HG03025 (cell line): ENCODE measurements around the gene ARAP2.

ENCODE experiments used
- ATAC-seq: cut with Tn5 transposase; IDR thresholded peaks from one replicate; pipeline ENCODE4 v1.9.1; 2021; ENCODE audit warnings: mild to moderate bottlenecking, moderate library complexity; ENCODE audit not compliant: unreplicated experiment, low FRiP score

Gene ARAP2, protein sequence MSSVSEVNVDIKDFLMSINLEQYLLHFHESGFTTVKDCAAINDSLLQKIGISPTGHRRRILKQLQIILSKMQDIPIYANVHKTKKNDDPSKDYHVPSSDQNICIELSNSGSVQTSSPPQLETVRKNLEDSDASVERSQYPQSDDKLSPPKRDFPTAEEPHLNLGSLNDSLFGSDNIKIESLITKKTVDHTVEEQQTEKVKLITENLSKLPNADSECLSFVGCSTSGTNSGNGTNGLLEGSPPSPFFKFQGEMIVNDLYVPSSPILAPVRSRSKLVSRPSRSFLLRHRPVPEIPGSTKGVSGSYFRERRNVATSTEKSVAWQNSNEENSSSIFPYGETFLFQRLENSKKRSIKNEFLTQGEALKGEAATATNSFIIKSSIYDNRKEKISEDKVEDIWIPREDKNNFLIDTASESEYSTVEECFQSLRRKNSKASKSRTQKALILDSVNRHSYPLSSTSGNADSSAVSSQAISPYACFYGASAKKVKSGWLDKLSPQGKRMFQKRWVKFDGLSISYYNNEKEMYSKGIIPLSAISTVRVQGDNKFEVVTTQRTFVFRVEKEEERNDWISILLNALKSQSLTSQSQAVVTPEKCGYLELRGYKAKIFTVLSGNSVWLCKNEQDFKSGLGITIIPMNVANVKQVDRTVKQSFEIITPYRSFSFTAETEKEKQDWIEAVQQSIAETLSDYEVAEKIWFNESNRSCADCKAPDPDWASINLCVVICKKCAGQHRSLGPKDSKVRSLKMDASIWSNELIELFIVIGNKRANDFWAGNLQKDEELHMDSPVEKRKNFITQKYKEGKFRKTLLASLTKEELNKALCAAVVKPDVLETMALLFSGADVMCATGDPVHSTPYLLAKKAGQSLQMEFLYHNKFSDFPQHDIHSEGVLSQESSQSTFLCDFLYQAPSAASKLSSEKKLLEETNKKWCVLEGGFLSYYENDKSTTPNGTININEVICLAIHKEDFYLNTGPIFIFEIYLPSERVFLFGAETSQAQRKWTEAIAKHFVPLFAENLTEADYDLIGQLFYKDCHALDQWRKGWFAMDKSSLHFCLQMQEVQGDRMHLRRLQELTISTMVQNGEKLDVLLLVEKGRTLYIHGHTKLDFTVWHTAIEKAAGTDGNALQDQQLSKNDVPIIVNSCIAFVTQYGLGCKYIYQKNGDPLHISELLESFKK (N-terminal part only)

DNA sequence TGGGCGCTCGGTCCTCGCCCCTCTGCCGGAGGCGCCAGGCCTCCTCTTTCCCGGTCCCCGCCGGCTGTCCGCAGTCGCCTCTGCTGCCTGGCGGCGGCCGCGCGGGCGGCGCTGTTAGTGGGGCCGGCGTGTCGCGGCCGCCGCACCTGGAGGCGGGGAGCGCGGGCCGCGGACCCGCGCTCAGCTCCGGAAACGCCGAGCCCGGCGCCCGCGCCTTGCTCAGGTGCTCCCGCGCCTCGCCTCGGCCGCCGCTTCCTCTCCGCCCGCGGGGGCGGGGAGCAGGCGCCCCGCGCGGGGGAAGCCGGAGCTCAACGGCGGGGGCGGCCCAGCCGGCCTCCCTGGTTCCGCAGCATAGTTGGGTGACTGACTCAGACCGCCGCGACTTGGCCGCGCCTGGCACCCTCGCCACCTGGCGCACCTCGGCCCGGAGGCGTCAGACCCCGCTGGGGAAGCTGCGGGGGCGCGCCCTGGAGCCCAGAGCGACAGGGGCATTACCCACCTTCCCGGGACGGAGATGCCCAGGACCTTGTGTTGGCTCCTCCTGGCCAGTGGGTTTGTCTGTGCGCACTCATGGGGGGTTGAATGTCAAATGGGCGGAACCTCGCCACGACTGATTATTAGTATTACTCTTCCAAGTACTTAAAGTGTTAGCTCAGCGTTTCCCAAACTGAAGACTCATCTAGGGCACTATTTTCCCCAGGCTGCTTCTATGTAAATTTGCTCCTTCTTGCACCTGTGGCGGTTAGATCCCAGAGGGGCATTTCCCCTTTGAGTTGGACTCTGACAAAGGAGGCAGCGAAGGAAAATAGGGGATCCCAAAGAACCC is at the start of gene ARAP2:
Gene ARAP2 (minus strand): TSS at position 258 of the 826 bp plus-strand sequence. CDS start 15,028 bp downstream, outside the sequence.
- ATAC-seq, result peak; percentile 57

DNA sequence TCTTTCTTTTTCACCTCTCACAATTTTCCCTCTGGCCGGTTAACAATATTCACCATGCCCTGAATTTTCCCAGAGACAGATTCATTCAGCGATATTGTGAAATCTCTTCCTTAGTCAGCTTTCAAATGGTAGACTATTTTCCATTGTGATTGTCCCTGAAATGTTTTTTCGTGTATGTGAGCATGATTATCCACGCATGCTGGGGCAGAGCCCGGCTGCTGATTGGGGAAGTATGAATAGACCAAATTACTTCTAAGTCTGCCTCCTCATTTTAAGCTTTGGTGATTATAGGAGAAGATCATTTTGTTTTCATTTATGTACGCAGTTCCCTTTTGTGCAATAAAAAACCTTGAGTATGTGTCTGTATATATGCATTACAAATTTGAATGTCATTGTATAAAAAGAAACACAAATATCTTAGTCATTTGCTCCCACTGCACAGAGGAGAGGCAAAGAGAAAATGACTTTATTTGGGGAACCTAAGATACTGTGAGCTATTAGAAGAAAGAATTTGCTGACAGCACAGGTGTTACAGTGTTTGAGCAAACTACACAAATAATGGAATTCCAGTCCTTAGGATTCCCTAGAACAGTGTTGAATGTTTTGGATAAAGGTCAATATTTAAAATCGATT is 48.4 kb upstream of the ARAP2 start:
- ATAC-seq, result no peak

DNA sequence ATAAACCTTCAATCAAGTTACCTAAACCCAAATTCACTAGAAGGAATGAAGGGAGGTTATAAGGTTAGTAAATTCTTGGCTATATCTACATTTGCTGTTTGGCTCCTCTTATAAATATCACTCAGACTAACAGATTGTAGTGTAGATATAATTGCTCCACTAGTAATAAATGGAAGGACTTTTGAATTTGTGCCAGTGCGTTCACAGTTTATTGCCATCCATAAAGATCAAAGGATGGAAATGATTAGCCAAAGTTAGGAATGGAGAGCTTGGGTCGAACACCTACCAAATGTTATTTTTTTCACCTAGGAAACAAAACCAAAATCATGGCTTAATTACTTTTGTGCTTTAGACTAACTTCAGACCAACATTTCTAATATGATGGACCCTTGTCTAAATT is 46.3 kb upstream of the ARAP2 start:
- no peak for ATAC-seq

DNA sequence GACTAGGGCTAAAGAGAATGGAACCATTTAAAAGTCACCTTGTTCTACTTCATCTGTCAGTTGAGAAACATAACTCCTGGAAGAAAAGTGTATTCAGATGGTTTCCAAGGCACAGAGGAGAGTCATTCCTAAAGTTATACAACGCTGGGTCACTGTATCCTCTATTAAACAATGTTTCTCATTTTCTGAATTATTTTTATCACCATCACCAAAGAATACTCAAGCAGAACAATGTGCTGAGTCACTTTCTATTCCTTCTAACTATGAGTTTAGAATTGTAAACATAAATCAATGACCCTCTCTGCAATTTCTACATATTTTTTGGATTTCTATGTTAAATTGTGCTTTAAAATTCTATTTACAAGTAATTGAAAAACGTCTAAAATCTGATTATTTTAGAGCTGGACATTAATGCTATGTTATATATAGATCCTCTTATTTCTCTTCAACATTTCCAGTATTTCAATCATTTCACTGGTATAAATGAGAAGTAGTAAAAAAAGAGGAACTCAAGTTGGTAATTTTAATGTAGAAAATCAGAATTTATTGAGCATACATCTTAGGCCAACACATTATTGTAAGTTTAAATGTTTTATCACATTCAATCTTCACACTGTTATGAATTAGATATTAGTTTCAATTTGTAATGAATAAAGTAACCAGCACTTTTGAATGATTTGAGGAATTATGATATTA is 44.6 kb upstream of the ARAP2 start:
- ATAC-seq, result no peak

DNA sequence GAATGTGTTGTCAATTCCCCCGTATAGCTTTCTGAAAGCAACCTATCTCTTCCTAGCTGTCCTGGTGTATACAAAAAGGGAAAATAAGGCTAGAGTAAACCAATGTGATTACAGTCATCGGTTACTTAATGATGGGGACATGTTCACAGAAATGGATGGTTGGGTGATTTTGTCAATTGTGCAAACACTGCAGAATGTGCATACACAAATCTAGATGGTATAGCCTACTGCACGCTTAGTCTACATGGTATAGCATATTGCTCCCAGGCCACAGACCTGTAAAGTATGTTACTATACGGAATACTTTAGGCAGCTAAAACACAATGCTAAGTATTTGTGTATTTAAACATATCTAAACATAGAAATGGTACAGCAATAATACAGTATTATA is 42.2 kb upstream of the ARAP2 start:
- no peak for ATAC-seq

DNA sequence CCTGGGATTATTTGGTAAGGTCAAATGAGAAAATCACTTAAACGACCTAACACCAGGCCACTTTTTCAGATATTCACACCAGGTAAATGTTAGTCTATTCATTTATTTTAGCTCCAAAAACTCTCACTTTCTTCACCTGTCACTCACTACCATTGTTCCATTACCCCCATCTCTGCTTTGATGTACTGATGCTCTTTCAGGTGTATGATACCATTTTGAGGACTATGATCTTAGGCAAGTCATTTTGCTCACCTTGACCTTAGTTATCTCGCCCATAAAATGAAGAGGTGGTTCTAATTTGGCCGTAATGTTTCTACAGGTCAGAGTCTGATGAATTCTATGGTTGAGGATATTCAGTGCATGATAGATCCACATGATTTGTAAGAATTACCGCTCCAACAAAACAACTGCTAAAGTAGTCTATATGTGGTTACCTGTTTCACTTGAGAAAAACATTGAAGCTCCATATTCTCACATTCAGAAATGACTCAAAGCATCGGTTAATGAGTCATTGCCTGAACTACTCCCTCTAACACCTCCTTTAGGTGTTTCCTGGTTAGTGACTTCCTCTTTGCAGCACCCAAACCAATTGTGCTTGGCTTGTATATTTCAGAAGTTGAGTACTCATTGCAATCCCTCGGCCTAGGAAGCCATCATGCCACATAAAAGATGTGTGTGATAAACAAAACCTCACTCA is 41.6 kb upstream of the ARAP2 start:
- peak; percentile 98 for ATAC-seq

DNA sequence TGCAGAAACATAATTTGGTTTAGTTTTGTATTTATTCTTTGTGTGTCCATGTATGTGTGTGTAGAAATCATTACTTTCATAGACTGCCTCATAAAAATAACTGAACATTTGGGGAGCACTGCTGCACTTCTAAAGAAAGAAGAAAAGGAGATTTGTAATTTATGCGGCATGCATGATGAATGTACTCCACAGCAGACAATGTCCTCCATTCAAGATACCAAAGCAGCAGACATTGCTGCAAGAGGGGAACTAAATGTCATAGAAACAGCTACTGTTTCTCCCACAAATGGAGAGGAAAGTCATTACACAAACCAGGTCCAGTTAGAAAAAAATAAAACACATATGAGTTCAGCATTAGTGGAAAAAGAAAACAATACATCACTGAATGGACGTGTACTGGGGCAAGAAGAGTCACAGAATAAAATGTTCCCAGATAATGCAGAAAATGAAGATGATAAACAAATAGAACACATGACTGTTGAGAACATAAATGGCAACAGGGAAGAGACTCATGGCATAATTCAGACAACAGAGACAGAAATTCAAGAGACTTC is 39.7 kb upstream of the ARAP2 start:
- no peak for ATAC-seq

DNA sequence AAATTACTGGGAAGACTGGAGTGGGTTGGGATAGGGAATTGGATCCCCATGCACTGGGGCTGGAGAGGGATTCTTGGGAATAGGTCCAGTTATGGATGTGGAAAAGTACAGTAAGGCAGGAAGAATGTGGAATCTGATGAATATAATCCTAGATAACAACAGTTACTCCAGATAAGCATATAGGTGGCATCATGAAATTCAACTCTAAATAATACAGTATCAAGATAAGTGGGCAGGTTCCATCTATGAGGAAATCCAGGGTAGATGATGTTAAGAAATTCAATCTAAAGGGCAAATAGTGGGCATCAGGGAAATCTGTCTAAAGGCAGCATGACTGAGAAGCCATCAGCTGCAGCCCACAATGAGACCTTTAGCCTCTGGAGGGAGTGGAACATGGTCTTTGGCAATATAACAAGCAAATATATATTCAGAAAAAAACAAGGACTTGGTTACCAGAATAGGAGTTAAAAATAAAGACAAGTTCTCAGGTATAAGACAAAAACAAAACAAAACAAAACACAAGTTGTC is 38.3 kb upstream of the ARAP2 start:
- ATAC-seq, result no peak

DNA sequence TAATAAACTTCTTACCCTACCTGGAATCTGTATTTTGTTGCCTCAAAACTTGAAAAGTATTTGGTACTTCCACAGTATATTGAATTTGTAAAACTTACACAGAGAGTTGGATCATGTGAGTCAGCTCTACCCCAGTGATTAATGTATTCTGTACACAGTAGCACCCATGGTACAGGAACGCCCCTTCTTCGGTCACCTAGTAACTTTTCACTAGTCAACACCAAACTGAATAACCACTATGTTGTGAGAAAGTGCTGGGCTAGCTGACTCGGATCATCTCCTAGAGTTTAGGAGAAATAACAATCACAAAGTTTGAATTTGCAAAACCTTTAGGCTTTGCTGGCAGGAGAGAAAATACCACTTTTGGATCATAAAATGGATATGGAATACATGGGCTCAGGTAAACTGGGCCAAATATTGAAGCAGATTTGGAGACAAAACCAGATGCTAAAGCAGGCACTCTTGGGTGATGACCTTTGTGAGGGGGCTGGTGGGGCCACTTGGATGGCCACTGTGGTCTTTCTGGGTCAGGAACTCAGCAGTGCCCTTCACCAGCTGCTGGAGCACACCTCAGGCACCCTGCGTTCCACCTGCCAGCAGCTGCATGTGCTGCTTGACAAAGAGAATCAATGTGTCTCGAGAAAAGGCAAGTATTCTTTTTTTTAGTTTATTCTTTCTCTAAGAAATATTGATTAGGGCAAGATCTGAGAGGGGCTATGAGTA is 37.2 kb upstream of the ARAP2 start, which contains the start of gene DTHD1:
Gene DTHD1 (plus strand): TSS at position 233 of the 723 bp plus-strand sequence. CDS start 143 bp downstream, at position 376.
- ATAC-seq, result no peak

DNA sequence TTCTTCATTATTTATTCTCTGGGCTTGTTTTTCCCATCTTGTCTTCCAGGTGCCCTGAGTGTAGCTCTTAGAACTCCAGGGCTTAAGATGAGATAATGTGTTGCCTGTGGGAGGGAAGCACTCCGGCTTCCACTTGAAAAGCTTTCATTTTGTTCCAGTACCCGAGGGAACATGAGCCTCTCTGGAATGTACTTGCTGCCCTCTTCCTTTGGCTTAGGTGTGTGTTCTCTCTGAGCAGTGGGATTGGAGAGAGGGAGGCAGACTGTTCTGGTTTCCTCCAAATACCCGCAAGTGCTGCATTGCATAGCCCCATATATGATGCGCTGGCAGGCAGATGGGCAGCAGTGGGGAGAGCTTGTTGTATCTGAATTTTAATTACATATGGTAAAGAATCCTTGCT is 36.2 kb upstream of the ARAP2 start:
- ATAC-seq, result no peak

DNA sequence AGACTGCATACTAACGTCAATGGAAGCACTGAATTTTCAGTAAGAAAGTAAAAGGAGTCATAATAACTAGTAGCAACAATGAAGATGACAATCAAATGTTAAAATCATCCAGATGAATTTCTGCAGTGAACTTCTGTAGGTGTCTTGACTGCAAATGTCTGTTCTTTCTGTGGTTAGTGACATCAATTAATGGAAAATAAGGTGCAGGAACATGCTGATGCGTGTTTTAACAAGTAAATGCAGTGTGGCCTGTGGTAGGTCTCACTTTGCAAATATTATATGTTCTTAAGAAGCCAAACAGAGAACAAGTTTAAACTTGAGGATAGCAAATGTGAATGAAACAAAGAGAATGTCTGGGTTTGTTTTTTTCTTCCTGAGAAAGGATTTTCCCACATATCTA is 34.5 kb upstream of the ARAP2 start:
- ATAC-seq, result no peak

DNA sequence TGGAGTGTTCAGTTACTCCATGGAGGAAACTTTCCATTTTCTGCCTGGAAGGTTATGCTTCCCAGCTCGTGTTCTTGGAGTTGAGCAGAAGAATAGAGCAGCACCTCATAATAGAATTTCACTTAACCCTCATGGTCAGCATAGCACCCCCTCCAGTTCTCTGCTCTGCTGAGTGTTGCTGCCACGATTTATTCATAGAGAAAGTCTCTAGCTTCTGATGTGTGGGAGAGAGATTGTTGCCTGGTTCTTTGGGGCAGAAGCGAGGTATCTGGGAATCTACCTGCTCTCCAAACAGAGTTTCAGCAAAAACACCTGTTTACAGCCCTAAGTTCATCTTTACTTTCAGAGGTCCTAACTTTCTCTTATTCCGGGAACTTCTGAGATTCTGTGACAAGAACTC is 33.2 kb upstream of the ARAP2 start:
- no peak for ATAC-seq

DNA sequence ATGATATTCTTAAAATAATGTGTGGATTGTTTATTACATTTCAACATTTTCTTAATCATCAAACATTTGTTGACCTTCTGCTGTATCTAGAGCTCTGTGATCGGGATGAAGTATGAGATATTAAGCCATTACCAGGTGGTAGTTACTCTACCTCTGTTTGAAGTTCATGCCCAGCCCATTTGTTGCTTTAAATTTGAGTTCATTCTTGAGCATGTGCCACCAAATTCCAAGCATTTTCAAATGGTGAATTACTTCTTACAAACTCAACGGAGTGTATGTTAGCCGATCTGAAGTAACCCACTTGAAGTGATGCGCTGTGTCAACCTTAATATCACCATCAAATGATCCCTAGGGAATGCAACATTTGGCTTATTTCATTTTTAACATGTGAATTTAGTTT is 29.8 kb upstream of the ARAP2 start:
- ATAC-seq, result no peak

DNA sequence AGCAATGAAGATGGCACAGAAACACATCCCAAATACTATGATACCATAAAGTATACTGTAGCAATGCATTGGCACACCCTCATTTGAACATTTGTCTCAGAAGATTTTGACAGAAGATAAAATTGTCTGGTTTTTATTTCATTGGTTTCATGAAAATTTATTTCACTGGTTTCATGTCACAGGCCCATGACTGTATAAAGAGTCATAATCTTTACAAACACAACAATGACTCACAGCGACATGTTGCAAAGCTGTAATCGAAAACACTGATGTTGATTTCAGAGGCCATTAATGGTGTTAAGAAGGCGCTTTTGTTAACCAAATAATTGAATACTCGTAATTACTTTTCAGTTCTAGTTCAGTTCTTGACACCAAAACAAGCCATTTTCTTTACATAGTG is 29.0 kb upstream of the ARAP2 start:
- ATAC-seq, result no peak

DNA sequence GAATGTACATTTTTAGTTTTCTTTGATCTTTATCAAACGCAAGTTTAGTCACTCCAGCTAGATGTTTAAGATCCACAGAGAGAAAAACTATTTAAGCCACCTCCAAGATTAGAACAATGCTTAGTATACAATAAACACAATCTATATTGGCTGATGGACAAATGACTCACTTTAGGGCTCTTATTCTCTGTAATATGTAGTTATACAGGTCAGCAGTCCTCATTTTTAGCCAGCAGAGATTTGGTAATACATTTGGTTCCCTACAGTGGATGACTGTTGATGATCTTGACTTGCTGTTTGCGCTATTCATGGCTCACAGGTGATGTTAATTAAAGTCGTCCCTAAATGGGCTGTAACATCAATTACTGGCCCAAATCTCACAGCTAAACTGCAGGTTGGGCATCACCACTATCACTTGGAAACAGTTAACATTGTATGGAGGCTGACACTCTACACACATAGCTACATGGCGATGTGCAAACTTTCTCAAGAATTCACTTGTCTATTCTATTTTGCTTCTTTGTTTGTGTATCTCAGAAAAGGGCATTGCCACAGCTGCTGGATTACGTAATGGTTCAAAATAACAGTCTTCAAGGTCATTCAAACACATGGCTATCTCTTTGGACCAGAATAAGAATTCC is 25.3 kb upstream of the ARAP2 start:
- ATAC-seq, result no peak

DNA sequence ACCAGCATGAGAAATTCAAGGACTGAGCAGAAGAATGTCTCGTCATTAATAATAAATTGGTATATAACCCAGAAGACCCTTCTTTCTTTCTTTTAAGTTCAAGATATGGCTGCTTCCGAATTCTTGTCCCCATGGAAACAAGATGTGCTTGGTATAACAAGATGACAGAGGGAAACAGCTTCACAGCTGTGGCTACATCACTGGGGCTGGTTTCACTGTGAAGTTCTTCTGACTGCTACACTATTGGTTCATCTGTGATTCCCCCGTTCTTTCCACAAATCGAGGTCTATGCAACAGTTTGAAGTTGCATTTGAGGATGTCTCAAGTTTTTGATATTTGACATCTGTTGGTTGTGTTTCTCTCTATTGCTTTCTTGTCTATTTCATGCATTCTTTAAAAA is 24.8 kb upstream of the ARAP2 start:
- no peak for ATAC-seq
